C4-2B (cell line): ENCODE measurements around the gene SH3BP2.

ENCODE experiments used
- H3K27ac ChIP-seq: fragments of 450-650 bp; 2 replicates; pipeline ENCODE4 v1.5.1; 2017
- ZFX ChIP-seq: fragments of 450-650 bp; IDR thresholded peaks from 2 replicates; pipeline ENCODE4 v1.6.1; 2017
- TF ChIP-seq, protein P1 (sequence below): fragments of 450-650 bp; conservative IDR thresholded peaks from 2 replicates; pipeline ENCODE4 v1.5.1; 2017; ENCODE audit warnings: mild to moderate bottlenecking

The SH3BP2 gene

DNA sequence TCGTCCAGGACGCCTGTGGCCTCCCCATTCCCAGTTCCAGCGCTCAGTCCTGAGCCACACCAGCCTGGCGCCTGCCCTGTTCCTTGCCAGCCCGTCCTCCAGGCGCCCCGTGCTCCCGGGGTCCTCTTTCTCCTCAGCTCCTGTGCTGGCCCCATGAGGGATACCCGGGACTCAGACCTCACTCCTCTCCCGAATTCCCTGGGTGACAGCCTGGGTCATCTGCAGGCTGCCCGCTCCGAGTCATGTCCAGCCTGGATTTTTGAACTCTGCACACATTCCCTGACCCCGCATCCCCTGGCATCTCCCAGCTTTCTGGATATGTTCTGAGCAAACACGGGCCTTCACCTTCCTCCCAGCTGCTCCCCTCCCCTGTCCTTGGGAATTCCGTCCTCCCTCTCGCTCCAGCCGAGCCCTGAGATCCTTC is 35.9 kb downstream of the SH3BP2 start:
- no peak overlapping the region for H3K27ac ChIP-seq
- TF ChIP-seq, protein P1, sequence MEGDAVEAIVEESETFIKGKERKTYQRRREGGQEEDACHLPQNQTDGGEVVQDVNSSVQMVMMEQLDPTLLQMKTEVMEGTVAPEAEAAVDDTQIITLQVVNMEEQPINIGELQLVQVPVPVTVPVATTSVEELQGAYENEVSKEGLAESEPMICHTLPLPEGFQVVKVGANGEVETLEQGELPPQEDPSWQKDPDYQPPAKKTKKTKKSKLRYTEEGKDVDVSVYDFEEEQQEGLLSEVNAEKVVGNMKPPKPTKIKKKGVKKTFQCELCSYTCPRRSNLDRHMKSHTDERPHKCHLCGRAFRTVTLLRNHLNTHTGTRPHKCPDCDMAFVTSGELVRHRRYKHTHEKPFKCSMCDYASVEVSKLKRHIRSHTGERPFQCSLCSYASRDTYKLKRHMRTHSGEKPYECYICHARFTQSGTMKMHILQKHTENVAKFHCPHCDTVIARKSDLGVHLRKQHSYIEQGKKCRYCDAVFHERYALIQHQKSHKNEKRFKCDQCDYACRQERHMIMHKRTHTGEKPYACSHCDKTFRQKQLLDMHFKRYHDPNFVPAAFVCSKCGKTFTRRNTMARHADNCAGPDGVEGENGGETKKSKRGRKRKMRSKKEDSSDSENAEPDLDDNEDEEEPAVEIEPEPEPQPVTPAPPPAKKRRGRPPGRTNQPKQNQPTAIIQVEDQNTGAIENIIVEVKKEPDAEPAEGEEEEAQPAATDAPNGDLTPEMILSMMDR = no peak
- no peak for TF ChIP-seq ZFX

DNA sequence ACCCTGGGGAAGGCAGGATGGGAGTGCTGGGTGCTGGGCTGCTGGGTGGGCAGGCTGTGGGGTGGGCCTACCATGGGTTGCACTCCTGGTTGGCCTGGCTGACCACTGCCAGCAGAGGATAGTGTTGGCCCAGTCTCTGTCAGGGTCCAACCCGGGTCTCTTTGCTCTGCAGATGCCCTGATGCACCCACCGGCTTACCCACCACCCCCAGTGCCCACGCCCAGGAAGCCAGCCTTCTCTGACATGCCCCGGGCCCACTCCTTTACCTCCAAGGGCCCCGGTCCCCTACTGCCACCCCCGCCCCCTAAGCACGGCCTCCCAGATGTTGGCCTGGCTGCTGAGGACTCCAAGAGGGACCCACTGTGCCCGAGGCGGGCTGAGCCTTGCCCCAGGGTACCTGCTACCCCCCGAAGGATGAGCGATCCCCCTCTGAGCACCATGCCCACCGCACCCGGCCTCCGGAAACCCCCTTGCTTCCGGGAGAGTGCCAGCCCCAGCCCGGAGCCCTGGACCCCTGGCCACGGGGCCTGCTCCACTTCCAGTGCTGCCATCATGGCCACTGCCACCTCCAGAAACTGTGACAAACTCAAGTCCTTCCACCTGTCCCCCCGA is 36.5 kb downstream of the SH3BP2 start:
- no peak overlapping the region for H3K27ac ChIP-seq
- TF ChIP-seq, protein P1 = no peak
- no peak for TF ChIP-seq ZFX

DNA sequence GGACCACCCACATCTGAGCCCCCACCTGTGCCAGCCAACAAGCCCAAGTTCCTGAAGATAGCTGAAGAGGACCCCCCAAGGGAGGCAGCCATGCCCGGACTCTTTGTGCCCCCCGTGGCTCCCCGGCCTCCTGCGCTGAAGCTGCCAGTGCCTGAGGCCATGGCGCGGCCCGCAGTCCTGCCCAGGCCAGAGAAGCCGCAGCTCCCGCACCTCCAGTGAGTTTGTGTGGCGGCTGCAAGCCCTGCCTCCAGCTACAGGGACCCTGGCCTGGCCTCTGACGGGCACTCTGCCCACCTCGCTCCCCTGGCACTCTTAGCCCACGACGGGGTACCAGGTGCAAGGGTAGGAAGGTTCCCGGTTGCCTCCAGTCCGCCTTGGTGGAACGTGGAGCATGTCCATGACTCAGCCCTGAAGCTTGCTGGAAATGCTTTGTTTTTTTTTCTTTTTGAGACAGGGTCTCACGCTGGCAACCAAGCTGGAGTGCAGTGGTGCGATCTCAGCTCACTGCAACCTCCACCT is 37.1 kb downstream of the SH3BP2 start:
- no peak for TF ChIP-seq ZFX
- TF ChIP-seq, protein P1 = no peak
- no peak overlapping the region for H3K27ac ChIP-seq

DNA sequence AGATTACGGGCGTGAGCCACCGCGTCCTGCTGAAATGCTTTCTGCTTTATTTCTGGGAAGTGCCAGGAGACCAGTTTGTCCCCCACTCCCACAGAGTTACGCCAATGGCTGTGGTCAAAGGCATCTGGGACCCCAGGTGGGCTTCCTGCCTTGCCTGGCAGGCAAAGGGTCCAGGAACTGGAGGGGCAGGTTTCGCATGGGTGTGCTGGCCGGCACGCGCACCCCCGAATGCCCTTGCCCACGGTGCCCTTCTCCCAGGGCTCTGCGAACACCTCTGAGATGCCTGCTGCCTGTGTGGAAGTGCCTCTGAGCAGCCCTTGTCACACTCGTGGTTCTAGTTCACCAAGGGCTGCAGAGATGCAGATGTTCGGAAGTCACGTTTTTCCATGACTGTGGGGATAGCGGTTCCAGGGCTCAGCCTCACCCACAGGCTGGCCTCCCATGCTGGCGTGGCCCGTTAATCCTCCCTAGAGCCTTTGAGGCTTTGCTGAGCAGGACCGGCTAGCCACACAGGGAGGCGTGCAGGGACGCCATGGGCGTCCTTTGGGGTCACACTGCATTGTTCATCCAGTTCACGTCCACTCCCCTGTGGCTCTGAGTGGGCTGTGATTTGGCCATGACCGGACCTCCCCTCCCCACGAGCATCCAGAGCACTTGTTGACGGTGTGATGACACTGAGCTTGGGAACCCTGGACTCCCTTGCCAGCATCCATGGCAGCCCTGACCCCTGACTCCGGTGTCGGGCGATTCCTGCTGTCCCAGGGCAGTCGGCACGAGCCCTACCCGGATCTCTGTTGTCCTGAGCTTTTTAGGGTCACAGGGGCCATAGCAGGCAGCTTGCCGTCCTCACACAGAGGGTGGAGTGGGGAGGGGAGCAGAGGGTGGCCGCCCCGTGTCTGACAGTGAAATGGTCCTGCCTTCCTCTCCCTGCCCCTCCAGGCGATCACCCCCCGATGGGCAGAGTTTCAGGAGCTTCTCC is 38.0 kb downstream of the SH3BP2 start:
- no peak for TF ChIP-seq ZFX
- TF ChIP-seq, protein P1 = no peak
- no peak overlapping the region for H3K27ac ChIP-seq

DNA sequence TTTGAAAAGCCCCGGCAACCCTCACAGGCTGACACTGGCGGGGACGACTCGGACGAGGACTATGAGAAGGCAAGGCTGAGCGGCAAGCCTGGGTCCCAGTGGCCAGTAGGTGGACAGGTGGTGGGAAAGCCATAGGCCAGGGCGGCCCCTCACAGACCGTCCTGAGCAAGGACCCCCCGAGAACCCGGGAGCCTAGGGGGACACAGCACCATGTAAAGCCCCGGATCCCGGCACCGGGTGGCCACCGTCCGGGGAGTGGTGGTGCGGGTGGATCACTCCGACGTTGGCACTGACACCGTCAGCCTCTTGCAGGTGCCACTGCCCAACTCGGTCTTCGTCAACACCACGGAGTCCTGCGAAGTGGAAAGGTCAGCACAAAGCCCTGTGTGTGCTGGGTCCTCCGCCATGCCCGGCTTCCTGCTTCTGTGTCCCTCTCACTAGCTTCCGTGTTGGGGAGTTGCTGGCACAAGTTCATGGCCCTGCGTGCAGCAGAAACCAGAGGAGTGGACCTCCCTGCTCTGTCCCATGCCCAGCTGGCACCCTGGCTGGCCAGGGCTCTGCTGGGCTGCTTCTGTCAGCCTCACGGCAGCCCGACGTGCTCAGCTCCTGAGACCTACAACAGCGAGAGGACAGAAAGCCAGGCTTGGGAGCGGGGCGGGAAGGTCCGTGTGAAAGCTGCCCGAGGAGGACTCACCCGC is 38.9 kb downstream of the SH3BP2 start:
- TF ChIP-seq ZFX = no peak
- TF ChIP-seq, protein P1 = no peak
- no peak overlapping the region for H3K27ac ChIP-seq

DNA sequence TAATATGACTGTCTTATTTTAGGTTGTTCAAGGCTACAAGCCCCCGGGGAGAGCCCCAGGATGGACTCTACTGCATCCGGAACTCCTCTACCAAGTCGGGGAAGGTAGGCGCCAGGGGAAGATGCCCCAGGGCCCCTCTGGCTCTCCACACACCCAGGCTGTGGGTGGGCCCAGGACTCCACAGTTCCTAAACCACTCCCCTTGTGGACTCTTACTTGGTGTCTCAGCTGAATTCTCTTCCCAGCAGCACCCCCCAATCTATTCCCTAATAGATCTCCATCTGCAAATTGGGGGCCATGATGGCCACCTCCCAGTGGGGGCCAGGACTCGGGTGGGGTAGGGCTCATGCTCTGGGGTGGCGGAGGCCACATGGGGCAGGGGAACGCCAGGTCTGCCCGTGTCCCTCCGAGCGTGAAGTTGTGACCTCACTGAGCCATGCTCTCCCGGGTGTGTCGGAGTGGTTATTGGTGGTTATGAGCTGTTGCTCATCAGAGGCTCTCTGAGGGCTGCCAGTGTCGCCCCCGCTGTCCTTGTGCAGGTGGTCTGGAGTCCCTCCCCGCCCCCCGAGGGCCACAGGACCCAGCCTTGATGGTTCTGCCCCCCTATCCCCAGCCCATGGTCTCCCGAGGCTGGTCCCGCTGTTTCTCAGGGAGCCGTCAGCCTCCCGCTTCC is 39.6 kb downstream of the SH3BP2 start:
- TF ChIP-seq, protein P1 = no peak
- no peak for TF ChIP-seq ZFX
- H3K27ac ChIP-seq = no peak overlapping the region
